Retinal pigment epithelial cell (primary cell): ENCODE results near the gene TANGO6.
A peak's percentile ranks its signal among the peaks of the same experiment; 100 is the strongest.

Source experiments
- DNase-seq: peaks from one replicate; pipeline ENCODE4 v3.0.0-alpha.2; 2010; ENCODE audit warnings: low read depth
- H3K4me3 ChIP-seq: 2 replicates; pipeline ENCODE4 v1.5.1; 2011; ENCODE audit warnings: mild to moderate bottlenecking, low read length, control low read depth, moderate library complexity
- TF ChIP-seq, protein P1 (sequence below): conservative IDR thresholded peaks from 2 replicates; pipeline ENCODE4 v1.5.1; 2011; ENCODE audit warnings: low read depth, low read length, control low read depth, inconsistent platforms

The TANGO6 gene

DNA sequence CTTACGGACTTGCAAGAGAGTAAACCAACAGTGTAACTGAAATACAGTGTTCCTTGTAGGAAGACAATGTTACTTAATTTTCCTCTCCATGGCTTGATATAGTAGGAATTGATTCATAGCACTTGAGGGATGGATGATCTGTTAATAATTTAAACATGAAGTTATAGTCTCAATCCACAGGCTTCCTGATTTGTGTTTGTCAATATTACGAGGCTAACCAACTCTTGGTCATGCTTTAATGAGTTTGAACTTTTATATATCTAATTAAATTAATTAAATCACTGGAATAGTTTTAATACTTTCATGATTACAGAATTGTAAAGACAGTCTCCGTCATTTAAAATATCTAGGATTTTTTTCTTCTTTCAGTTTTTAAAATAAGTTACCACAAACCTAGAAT, 150.1 kb downstream of the TANGO6 start:
- H3K4me3 ChIP-seq, result no peak overlapping the region
- no peak for DNase-seq
- TF ChIP-seq, protein P1, sequence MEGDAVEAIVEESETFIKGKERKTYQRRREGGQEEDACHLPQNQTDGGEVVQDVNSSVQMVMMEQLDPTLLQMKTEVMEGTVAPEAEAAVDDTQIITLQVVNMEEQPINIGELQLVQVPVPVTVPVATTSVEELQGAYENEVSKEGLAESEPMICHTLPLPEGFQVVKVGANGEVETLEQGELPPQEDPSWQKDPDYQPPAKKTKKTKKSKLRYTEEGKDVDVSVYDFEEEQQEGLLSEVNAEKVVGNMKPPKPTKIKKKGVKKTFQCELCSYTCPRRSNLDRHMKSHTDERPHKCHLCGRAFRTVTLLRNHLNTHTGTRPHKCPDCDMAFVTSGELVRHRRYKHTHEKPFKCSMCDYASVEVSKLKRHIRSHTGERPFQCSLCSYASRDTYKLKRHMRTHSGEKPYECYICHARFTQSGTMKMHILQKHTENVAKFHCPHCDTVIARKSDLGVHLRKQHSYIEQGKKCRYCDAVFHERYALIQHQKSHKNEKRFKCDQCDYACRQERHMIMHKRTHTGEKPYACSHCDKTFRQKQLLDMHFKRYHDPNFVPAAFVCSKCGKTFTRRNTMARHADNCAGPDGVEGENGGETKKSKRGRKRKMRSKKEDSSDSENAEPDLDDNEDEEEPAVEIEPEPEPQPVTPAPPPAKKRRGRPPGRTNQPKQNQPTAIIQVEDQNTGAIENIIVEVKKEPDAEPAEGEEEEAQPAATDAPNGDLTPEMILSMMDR, result no peak

DNA sequence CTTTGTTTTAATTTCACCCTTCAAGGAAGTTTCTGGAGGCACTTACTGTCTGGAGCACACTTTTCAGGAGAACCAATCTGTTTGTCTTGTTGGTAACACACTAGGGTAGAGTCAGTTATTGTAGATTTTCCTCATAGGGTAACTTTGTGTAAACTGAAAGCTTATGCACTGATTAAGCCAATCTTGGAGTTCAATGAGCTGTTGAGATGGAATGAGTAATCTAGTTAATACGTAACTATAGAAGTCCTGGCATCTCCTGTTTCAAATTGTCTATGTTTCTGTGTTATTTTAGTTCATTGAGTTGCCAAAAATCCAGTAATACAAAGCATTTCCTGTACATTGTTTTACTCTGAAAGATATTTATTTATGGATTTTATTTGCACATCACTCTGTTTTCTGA, 150.6 kb downstream of the TANGO6 start:
- peak; percentile 60 for DNase-seq
- H3K4me3 ChIP-seq, result no peak overlapping the region
- TF ChIP-seq, protein P1, result no peak

DNA sequence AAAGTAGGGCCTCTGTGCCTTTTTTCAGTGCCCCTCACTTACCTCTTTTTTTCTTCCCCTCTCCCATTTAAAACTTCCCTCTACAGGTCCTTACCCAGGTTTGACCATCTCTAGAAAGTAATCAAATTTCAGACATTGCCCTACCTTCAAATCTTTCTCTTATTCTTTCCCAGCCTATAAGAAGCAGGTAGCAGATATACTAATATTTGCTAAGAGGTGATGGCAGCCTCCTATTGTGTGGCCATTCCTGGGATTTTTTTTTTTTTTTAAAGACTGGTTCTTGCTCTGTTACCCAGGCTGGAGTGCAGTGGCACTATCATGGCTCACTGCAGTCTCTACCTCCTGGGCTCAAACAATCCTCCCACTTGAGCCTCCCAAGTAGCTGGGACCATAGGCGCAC, 151.0 kb downstream of the TANGO6 start:
- DNase-seq, result no peak
- TF ChIP-seq, protein P1, result no peak
- H3K4me3 ChIP-seq, result no peak overlapping the region

DNA sequence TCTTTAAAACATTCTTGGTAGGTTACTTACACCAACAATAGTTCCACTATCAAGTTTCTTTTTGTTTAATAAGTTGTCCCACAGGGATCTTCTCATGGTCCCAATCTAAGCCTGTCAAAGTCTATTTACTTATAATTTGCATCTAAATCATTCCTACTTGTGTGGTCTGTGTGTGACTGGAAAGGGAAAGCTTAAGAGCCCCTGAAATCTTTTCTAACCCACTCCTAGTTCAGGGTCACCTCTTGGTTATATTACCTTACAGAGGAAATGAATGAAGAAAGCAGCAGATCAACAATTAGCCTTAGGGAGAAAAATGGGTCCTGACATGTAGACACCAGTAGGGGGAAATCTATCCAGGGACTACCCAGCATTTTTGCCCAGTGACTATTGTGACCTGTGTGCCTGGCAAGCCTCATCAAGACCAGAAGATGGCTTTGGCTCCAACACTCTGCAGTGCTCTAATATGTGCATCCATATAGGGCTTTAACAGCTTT, 151.7 kb downstream of the TANGO6 start:
- TF ChIP-seq, protein P1, result peak; percentile 52
- H3K4me3 ChIP-seq, result no peak overlapping the region
- no peak for DNase-seq

DNA sequence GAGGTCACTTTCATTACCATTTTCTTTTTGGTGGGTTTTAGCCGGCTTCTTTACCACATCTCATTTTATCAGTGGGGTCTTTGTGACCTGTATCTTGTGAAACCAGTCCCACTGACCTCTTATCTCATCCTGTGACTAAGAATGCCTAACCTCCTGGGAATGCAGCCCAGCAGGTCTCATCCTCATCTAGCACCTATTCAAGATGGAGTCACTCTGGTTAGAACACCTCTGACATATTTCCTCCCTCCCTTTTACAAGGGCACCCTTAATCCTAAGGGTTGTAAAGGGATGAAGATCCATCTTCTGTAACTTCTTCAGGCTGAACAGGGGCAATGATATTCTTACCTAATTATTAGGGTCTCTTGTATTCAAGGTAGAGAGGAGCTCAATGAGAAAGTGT, 154.2 kb downstream of the TANGO6 start:
- no peak overlapping the region for H3K4me3 ChIP-seq
- no peak for DNase-seq
- TF ChIP-seq, protein P1, result no peak

DNA sequence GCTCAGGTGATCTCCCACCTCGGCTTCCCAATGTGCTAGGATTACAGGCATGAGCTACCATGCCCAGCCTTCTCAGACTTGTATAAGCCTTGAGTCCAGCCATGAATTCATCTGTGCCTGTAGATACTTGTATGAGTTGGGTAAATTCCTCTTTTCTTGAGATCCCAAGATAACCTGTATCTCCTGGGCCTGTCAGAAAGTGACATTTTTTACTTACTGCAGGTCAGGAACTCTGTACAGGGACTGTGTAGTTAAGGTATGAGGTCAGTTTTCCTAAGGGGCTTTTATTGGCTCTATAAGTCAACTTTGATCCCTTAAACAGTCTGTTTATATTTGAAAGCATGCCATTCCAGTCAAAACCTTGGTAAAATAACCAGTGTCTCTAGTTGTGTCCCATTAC, 155.8 kb downstream of the TANGO6 start:
- no peak for DNase-seq

DNA sequence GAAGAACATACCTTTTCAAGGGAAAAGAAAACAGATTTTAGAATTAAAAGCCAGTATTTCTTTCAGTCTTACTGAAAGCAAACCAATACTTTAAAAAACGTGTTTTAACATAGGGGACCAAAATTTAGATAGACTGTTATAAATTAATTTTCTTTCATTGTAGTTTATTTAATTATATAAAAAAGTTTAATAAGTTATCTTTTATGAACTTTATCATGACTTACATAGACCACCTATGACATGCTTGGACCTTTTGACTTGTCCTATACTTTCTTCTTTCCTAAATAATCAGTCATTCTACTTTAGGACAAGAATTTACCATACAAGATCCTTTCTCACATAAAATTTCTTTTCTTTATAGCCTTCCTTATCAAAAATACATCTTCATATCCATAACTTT, 160.2 kb downstream of the TANGO6 start:
- DNase-seq, result no peak
- TF ChIP-seq, protein P1, result no peak
- no peak overlapping the region for H3K4me3 ChIP-seq

More for the DNA sequence above, 155.8 kb downstream of the TANGO6 start:
- H3K4me3 ChIP-seq, result no peak overlapping the region
- TF ChIP-seq, protein P1, result no peak
